HG02870 (cell line): ENCODE data around the gene SPIRE1.
"Not testable (repeated sequence)": the region's sequence is repeated elsewhere in the genome, so short reads cannot be mapped to it uniquely, and the experiment has no call there.

Experiments used
- ATAC-seq: cut with Tn5 transposase; IDR thresholded peaks from one replicate; pipeline ENCODE4 v1.9.1; 2021; ENCODE audit warnings: mild to moderate bottlenecking, moderate library complexity; ENCODE audit not compliant: unreplicated experiment

The SPIRE1 gene

DNA sequence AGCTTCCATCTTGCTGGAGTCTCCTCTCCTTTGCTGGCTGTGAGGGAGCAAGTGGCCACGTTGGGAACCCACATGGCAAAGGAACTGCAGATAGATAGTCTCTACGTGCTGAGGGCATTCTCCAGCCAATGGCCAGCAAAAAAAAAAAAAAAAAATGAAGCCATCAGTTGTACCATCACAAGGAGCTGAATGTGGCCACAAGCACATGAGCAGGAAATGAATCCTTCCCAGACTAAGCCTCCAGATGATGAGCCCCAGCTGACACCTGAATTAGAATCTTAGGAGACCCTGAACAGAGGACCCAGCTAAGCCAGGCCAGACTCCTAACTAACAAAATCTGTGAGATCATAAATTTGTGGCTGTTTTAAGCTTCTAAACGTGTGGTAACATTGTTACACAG, 57.9 kb downstream of the SPIRE1 start:
- ATAC-seq: no peak

DNA sequence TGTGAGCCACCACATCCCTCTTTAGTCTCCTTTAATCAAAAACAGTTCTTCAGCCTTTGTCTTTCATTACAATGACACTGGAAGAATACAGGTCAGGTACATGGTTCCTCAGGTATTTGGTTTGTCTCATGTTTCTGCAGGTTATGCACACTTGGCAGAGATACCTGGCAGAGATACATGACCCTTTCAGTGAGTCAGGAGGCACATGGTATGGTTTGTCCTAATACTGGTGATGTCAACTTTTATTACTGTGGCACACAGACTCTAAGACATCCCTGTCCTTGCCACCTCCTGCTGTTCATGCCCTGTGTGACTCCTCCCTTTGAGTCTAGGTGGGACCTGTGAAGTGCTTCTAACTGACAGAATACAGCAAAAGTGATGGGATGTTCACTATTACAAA, 58.4 kb downstream of the SPIRE1 start:
- ATAC-seq: no peak

DNA sequence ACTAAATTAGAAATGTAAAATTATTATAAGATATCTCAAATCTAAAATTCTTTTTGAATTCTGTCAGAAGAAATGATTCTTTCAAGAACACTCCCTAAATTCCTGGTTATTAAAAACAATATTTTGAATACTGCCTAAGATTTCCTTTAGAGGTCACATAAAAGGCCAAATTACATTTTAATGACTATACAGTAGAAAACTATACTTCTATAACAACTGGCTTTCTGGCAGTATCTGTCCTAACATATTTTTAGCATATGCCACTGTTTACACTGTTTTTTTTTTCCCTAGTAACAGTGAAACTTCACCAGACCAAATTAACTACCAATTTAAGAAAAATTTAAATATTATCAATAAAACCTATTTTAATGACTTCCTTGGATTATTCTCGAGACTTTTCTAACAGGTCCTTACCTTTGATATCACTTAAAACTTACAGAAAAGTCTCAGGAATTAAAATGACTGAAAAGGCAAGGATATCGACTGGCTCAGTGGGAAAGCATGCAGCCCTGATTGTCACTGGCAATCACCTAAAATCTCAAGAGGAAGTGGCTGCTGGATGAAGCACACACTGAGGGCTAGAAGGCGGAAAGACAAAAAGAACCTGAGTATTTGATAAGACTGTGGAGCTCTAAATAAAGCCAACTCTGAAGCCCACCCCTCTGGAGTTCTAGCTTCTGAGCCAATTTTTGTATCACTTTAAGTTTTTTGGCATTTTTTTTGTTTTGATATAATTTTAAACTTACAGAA, 59.6 kb downstream of the SPIRE1 start:
- no peak for ATAC-seq

DNA sequence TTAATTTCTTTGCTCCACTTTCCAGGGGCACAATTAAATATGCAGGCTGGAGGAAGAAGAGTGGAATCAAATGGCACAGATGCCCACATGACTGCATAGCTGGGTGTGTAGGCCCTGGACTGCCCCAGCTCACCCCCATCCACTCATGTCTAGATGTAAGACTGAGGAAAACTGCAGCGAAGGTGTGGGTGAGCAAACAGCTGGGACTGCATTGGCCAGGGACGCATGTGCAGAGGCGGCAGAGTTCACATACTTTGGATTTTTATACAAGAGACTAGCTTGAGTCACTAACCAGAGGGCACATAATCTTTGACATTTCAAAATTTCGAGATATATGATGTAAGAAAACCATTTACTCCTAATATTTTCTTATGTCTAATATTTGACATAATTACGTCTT, 60.1 kb downstream of the SPIRE1 start:
- ATAC-seq: no peak

DNA sequence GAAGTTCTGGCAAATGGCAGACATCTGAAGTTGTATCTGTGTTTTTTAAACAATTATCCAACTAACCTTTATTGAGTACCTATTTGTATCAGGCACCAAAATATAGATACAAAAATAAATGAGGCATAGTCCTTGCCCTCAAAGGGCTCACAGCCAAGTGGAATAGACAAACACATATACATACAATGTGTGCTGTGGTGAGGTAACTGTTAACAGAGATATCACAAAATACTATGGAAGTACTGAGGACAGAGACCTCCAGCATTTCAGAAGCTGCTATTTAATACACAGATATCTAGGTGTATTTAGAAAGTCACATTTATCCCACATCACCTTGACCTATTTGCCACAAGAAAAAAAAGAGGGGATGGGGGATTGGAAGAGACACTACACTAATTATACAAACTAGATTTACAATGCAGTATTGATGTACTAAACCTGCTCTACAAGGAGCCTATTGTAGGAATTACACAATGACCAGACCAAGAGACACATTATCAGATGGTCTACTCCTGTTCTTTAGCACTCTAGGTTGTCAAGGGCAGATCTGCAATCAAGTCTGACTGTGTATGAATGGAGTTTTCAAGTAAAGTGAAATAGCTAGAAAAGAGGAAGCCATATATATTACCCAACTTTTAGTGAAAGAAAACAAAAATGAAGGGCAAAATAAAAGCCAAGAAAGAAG, 62.2 kb downstream of the SPIRE1 start:
- no peak for ATAC-seq

DNA sequence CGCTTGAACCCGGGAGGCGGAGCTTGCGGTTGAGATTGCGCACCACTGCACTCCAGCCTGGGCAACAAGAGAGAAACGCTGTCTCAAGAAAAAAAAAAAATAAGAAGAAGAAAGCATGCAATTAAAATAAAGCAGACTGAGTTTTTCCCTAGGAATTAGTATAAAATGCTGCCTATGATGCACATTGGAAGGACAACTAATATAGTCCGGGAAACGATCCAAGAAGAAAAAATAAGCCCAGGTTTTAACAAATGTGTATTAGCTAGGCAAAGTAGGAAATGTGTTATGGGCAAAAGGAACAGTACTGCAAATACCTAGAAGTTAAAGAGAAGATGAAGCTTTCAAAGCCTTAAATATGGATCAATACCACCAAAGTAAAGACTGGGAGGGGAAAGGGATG, 64.0 kb downstream of the SPIRE1 start:
- no peak for ATAC-seq

DNA sequence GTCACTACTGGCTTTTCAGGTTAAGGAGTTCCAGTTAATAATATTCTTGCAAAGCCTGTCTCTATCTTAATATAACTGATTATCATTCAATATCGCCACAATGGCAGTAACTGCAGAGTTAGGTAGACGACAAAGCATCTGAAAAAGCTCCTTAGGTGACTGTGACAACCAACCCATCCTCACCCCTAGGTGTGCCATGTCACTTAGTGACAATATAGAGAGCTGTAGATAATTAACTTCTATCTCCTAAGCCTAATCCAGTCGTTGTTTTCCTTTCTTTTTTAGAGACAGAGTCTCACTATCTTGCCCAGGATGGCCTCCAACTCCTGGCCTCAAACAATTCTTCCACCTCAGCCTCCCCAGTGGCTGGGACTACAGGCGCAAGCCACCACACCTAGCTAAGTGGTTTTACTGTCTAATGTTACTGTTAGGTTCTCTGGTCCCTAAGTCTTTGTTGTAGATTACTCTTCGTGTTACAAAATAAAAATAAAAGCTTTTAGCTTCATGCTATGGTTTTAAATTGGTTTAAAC, 65.2 kb downstream of the SPIRE1 start:
- no peak for ATAC-seq

DNA sequence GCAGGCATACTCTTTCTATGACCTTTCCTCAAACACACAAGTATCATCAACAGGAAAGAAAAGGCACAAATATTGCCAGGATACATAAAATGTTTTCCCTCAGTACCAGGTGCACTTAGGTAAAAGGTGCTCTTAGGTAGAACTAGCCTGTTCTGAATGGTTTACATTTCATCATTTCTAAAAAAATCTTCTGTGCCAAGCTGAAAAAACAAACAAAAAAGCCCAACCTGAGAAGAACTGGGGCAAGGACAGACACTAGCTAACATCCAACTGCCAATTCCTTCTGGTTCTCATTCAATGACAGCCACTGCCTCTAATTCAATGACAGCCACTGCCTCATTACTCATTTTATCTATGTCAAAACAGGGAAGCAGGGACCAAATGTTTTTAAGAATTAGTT, 68.5 kb downstream of the SPIRE1 start:
- ATAC-seq: no peak

DNA sequence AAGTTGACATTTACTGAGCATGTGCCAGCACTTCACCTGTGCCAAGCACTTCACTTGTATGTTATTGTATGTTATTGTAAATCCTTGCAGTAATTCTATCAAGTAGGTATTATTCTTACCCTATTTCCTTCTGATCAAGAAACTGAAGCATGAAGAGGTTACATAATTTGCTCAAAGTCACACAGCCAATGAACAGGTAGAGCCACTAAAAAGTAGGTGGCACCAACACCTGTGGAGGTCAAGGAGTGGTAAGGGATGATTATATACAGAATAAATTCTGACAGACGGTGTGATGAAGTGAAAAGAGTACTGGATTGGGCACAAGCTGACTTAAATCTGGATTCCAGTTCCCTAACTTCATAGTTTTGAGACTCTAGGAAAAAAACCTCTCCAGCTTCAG, 71.0 kb downstream of the SPIRE1 start:
- no peak for ATAC-seq

DNA sequence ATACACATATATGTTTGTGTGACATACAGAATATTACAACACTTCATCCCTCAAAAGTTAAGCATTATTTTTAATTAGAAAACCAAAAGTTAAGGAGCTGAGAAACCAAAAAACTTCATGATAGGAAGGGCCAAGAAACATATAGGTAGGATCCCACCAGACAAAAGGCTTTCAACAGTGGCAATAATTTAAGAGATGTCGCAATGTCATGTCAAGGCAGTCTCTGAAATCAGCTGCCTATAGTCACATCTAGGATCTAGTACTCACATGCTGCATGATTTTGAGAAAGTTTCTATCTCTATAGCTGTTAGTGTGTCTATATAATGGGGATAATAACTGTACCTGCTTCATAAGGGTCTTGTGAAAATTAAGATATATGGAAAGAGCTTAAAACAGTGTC, 72.7 kb downstream of the SPIRE1 start:
- ATAC-seq: no peak

DNA sequence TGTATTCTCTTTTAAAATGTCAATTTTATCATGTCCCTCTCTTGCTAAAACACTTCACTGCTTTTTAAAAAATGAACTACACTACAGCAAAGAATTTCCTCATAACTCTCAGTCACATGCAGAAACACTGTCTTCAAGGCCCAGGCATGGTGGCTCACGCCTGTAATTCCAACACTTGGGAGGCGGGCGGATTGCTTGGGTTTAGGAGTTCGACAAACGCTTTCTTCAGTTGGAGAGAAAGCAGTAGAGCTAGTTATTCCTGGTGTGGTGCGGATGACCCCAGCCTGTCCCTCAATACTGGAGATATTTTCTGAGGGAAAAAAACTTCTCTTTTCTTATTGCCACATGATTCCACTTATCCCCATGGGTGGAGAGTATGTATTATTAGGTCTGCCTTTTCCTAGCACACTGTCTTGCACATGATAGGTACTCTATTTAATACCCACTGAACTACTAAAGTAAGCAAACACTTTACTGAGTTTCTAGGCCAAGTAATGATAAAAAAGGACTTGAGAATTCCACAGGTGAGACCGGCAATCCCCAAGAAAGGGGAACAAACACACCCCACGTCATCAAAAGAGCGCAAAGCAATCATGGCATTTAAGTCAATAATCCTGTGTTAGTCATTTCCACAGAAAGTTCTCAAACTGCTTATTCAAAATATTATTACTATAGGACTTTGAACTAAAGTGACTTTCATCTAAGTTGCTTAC, 77.1 kb downstream of the SPIRE1 start:
- no peak for ATAC-seq

DNA sequence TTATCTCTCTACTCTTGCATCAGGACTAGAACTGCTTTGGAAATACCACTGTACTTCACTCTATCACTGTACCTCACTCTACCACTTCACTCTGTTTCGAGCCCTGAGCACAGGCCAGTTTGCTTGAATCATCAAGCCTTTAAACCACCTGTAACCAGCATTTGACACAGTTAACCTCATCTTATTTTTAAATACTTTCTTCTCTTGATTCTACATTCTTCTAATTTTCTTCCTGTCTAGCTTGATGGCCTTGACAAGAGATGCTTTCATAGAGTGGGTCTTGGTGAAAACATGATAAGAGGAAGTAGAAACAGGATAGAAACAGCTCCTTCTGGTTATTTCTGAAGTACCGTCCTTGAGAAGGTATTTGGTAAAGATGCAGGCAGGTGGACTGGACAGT, 78.1 kb downstream of the SPIRE1 start:
- ATAC-seq: no peak

DNA sequence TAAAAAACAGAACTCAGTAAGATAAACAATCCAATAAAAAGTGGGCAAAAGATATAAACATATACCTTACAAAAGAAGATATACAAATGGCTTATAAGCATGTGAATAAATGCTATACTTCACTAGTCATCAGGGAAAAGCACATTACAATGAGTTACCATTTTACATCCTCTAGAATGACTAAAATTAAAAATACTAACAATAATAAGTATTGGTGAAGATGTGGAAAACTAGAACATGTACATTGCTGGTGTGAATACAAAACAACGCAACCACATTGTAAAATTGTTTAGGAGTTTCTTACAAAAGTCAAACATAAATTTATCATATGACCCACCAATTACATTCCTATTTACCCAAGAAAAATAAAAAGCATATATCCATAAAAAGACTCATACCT, 80.1 kb downstream of the SPIRE1 start:
- no peak for ATAC-seq

DNA sequence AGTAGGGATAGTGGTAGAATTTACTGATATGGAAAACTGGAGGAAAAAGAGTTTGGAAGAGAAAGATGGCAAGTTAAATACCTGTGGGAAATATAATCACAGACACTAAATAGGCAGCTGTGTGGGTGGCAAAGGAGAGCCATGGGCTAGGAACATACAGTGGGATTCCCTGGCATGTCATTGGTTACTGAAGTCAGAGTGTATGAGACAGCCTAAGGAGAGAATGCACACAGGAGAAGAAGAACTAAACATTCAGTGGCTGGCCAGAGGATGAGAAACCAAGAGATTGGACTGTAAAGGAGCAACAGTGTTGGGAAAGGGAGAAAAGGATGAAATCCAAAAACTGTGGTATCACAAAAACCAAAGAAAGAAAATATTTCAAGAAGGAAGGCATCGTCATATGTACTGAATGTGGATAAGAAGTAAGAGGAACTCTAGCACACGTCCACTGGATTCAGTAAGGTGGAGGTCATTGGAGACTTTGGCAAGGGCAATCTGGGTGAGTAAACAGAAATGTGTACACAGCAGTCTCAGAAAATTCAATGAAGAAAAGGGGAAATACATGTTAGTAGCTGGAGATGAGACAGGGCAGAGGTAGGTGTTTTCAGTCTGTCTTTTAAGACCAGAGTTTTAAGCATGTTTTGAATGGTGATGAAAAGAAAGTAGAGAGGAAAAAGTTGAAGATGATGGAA, 83.3 kb downstream of the SPIRE1 start:
- no peak for ATAC-seq

DNA sequence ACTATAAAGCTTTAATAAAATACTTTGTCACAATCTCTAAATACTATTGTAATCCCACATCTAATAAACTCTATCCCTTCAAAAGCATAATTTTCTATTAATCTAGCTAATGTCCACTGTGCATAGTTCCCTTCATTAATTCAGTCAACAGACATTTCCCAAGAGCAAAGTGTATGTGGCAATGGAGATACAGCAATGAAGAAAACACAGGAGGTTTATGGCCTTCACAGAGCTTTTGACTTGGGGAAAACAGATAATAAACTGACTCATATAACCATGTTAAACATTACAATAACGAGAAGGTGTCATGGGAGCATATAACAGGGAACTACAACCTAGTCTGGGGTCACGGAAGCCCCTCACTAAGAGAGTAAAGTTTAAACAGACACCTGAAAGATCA, 86.3 kb downstream of the SPIRE1 start:
- ATAC-seq: no peak

DNA sequence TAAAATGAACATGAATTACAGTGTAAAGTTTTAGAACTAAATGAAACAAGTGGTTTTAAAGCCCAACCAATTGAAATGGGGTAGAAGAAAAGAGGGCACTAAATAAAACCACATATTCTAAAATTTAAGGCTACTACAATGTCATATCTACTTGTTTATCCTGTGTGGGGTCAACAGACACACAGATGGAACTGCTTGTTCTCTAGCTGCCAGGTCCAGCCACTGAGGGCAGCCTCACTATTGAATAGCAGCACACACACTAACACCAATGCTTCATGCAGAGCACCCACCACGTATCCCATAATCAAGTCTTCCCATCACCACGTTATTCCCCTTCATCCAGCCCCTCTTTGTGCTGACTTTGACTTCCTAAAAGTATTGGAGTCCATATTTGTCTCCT, 88.1 kb downstream of the SPIRE1 start:
- ATAC-seq: no peak

DNA sequence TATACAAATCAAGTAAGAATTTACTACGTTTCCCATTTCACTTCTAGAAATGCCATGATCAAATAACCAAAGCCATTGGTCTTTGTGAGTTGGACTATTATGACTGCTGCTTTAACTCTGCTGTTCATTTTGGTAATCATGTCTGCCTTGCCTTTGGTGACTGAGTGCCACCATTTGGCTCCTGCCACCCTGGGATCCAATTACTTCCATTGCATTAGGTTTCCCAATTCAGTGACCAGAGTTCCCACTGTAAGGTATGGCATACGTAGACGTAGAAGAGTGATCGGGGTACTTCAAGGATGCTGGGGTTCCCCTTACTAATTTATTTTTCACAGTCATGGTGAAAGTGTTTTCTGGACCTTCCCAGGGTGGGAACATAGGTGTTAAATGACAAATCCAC, 90.1 kb downstream of the SPIRE1 start:
- ATAC-seq: no peak

DNA sequence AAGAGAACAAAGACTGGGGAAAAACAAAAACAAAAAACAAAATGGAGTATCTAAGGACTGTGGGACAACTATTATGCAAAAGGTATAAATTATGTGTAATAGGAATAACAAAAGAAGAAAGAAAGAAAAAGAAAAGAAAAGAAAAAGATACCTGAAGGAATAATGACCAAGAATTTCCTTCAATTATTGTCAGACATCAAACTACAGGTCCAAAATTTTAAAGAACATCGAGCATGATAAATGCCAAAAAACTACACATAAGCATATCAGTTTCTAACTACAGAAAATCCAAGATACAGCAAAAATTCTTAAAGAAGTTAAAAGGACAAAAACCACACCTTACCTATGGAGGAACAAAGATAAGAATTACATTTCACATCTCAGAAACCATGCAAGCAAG, 93.0 kb downstream of the SPIRE1 start:
- no peak for ATAC-seq

DNA sequence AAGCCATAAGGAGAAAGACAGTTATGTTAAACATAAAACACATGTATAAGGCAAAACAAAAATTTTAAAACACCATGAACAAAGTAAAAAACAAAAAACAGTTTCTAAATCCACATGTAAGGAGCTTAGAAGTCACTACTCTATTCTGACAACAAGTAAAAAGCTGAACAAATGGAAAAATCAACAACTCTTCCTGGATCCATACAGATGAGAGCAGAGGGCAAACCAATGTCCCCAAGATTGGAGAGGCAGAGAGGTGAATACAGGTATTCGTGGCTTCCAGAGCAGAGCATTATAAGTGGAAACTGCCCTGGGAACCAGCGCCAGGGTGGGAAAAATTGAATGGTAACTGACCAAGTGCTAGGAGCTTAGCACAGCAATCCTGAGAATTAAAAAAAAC, 93.5 kb downstream of the SPIRE1 start:
- no peak for ATAC-seq

DNA sequence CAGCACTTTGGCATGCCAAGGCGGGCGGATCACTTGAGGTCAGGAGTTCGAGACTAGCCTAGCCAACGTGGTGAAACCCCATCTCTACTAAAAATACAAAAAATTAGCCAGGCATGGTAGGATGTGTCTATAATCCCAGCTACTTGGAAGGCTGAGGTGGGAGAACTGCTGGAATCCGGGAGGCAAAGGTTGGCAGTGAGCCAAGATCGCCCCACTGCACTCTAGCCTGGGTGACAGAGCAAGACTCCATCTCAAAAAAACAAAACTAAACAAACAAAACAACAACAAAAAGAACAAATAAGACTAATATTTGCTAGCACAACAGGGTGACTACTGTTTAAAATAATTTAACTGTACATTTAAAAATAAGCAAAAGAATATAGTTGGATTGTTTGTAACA, 97.3 kb downstream of the SPIRE1 start:
- ATAC-seq: not testable (repeated sequence)

DNA sequence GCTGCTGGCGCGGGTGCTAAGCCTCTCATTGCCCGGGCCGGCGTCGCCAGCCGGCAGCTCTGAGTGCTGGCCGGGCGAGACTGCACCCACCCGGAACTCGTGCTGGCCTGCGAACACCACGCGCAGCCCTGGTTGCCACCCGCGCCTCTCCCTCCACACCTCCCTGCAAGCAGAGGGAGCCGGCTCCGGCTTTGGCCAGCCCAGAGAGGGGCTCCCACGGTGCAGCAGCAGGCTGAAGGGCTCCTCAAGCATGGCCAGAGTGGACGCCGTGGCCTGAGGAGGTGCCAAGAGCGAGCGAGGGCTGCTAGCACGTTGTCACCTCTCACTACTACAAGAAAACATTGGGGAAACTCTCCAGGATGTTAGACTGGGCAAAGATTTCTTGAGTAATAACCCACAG, 98.6 kb downstream of the SPIRE1 start:
- no peak for ATAC-seq
